ENCODE results near the gene EFCAB10.

Gene EFCAB10

GRCh38 chr7:105596866-105597265 is 15.6 kb upstream of the EFCAB10 start:
- DNase-seq, result no peak

- DNase-seq, result no peak
Measured at GRCh38 chr7:105594034-105594433, 12.7 kb upstream of the EFCAB10 start.

- no peak for DNase-seq
Measured at GRCh38 chr7:105591522-105591921, 10.2 kb upstream of the EFCAB10 start.

GRCh38 chr7:105590793-105591192 is 9.5 kb upstream of the EFCAB10 start:
- DNase-seq, result no peak

GRCh38 chr7:105589356-105590077 is 8.2 kb upstream of the EFCAB10 start:
- DNase-seq, result peak; percentile 34

- no peak for DNase-seq
Measured at GRCh38 chr7:105587909-105588635, 6.8 kb upstream of the EFCAB10 start.

- DNase-seq, result no peak
Measured at GRCh38 chr7:105585850-105586500, 4.7 kb upstream of the EFCAB10 start.

- no peak for DNase-seq
Measured at GRCh38 chr7:105584165-105584564, 2.9 kb upstream of the EFCAB10 start.

GRCh38 chr7:105583061-105583460 is 1.8 kb upstream of the EFCAB10 start:
- DNase-seq, result no peak

- DNase-seq, result no peak
Measured at GRCh38 chr7:105580022-105580740, 1.1 kb downstream of the EFCAB10 start.

- DNase-seq, result no peak
Measured at GRCh38 chr7:105578496-105578895, 2.8 kb downstream of the EFCAB10 start.

GRCh38 chr7:105577251-105577650 is 4.0 kb downstream of the EFCAB10 start:
- no peak for DNase-seq

GRCh38 chr7:105571891-105572290 is 9.4 kb downstream of the EFCAB10 start:
- no peak for DNase-seq

GRCh38 chr7:105567821-105568220 is 13.5 kb downstream of the EFCAB10 start:
- no peak for DNase-seq

- no peak for DNase-seq
Measured at GRCh38 chr7:105567024-105567423, 14.3 kb downstream of the EFCAB10 start.

GRCh38 chr7:105565190-105565589 is 16.1 kb downstream of the EFCAB10 start:
- DNase-seq, result no peak

- no peak for DNase-seq
Measured at GRCh38 chr7:105559926-105560325, 21.4 kb downstream of the EFCAB10 start.

GRCh38 chr7:105538339-105538738 is 43.0 kb downstream of the EFCAB10 start:
- no peak for DNase-seq

GRCh38 chr7:105532709-105533460 is 48.4 kb downstream of the EFCAB10 start:
- no peak for DNase-seq

- peak; percentile 90 for DNase-seq
Measured at GRCh38 chr7:105531792-105532671, 49.3 kb downstream of the EFCAB10 start, which contains the start of gene RINT1. RINT1 (plus strand) TSS chr7:105532201; CDS start chr7:105532316, 115 bp downstream.

GRCh38 chr7:105530546-105530945 is 50.7 kb downstream of the EFCAB10 start:
- no peak for DNase-seq
